IPS-NIHi7 (cell line): ENCODE results near the gene LRRFIP2.

Source experiments
- DNase-seq: peaks from one replicate; pipeline ENCODE4 v3.0.0; 2012; ENCODE audit warnings: mixed read lengths; ENCODE audit errors: extremely low spot score

Gene LRRFIP2

DNA sequence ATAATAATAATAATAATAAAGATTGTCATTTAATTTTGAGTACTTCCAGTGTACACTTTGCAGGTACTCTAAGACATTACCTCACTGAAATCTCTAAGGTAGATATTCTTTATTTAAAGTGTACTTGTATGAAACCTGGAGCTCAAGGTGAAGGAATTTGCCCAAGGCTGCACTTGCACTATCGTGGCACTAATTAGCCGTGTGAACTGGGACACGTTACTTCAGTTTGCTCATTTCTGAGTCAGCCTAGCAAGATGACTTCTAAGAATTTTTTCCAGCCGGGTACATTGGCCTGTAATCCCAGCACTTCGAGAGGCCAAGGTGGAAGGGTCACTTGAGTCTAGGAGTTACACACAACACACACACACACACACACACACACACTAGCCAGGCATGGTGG lies 147.5 kb downstream of the LRRFIP2 start:
- DNase-seq = no peak

DNA sequence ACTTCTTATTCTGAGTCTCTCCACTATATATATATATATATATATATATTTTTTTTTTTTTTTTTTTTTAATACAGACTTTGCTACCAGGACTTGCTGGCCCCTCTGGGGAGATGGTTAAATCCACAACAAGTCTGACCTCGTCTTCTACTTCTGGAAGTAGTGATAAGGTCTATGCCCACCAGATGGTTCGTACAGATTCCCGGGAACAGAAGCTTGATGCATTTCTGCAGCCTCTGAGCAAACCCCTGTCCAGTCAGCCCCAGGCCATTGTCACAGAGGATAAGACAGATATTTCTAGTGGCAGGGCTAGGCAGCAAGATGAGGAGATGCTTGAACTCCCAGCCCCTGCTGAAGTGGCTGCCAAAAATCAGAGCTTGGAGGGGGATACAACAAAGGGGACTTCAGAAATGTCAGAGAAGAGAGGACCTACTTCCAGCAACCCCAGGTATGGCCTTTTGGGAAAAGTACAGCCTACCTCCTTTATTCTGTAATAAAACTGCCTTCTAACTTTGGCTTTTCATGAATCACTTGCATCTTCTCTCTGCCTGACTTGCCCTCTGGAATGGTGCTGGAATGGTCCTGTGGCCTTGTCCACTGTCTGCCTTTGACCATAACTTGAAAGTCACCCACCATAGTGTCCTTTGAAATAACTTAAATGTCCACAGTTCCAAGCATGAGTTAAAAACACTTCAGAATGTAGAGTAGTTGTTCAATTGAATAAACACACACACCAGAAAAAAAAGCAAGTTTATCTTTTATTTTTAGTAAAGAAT lies 148.6 kb downstream of the LRRFIP2 start:
- no peak for DNase-seq

DNA sequence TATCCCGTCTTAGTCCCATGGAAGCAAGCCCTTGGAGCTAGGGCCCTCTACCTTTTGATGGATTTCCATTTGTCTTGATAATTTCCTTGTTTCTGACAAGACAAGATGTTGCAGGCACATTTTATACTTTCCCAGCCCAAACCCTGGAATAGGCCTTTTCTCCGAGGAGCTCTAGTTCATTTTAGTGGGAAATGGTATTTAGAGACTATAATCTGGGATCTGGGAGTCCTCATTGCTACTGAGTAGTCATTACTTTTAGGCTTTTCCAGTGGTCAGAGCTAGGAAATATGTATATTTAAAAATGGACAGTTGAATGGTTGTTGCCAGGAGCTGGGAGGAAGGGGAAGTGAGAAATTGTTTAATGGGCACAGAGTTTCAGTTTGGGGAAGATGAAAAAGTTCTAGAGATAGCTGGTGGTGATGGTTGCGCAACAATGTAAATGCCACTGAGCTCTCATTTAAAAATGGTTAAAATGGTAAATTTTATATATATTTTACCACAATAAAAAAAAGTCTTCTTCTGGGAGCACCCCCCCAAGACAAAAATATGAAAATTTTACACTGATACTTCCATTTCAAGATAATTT lies 149.5 kb downstream of the LRRFIP2 start:
- no peak for DNase-seq

DNA sequence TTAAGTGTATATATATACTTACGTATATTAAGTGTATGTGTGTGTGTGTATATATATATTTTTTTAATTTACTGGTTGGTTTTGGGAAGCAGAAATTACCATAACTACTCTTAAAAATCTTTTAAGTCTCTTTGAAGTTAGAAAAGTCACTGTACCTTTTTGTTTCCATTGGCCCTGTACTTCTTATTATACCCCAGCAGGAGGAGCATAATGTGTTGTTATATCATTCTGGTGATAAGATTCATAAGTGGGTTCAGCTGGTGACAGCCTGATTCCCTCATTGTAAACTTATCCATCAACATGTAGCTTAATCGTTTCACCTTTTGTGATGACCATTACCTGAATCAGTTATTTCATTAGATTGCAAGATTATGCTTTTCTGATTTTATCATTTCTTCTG lies 150.3 kb downstream of the LRRFIP2 start:
- DNase-seq = no peak

DNA sequence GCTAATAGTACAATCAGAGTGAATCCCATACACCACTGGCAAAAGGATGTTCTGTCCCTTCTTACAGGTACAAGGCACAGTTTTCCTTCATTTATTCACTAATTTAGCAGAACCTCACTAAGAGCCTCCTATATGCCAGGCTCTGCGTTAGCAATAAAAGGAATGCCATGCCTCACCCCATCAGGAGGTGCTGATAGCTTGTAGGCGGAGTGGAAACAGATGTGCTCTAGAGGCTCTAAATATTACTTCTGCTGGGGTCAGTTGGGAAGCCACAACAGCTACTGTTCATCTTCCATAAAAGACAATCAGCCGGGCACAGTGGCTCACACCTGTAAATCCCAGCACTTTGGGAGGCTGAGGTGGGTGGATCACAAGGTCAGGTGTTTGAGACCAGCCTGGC lies 156.7 kb downstream of the LRRFIP2 start:
- no peak for DNase-seq

DNA sequence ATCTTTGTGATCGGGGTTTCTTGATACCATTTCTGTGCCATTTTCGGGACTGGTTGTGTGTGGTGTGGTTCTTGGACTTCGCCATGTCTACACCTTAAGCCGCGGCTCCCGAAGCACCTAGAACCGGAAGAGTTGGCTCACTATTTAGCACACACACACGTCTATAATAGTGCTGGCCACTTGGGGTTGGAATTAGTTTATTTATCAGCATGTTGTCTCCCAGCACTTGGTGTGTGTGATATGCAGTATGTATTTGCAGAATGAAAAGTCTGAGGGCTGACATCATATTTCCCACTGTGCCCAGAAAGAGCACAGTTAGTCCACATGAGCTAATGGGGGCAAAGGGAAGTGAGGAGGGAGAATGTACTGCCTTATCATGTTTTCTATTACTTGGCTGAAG lies 157.5 kb downstream of the LRRFIP2 start:
- DNase-seq = no peak

DNA sequence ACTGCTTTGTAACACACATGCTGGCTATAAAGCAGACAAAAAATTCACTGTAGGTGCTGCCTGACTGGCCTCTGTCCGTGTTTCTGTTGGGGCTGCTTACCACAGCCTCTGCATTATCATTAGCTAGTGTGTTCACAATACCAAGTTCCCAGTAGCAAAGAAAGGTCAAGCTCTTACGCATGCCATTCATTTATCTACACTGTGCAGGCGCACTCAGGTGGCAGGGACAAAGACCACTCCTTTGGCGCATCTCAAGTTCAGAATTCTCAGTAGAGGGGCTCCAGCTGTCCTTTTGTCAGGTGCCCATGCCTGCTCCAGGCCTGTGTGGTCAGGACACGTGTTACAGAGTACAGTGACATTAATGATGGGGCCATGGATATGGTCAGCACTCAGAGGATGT lies 158.7 kb downstream of the LRRFIP2 start:
- DNase-seq = no peak

DNA sequence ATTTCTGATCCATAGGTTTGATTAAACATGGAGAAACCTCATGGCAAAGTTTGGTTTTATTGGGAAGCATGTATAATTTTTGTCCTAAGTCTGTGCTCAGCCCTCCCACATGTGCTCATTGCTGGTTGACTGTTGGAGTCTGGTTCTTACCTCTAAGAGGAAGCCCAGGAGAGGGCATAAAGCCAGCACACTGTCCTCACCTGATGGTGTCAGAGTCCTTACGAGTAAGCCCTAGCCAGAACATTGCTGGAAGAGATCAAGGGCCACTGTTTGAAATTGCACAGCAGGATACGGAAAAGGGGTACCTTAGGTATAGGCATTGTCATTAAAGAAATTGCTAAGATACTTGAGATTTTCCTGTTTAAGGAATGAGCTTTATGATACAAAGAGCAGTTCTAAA lies 159.8 kb downstream of the LRRFIP2 start:
- no peak for DNase-seq
